Activated CD4-positive, alpha-beta T cell treated with anti-CD3 and anti-CD28 coated beads, Interleukin-2, amount 50 U/mL, for 4 hours (primary cell): ENCODE measurements around the gene MAPK4.

Experiments used
- DNase-seq, 2 experiments: peaks; one replicate each; pipeline ENCODE4 v3.0.0-alpha.2; 2020

The MAPK4 gene

DNA sequence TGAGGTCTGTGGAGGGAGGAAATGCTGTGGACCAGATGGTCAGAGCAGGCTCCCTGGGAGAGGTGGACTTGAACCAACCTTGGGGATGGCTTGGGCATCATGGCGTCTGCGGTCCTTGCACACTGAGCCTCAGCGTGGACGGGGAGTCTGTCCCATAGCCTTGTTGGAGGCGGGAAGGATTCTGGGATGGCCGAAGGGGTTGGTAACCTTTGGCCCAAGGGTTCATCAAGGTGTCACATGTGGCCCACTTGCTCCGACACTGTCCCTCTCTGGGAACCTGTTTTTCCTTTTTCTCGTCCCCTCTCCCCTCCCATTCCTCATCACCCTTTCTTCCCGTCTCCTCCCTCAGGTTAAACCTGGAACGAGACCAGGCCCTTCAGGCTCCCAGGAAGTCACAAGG, 66.4 kb downstream of the MAPK4 start:
- DNase-seq, result no peak

DNA sequence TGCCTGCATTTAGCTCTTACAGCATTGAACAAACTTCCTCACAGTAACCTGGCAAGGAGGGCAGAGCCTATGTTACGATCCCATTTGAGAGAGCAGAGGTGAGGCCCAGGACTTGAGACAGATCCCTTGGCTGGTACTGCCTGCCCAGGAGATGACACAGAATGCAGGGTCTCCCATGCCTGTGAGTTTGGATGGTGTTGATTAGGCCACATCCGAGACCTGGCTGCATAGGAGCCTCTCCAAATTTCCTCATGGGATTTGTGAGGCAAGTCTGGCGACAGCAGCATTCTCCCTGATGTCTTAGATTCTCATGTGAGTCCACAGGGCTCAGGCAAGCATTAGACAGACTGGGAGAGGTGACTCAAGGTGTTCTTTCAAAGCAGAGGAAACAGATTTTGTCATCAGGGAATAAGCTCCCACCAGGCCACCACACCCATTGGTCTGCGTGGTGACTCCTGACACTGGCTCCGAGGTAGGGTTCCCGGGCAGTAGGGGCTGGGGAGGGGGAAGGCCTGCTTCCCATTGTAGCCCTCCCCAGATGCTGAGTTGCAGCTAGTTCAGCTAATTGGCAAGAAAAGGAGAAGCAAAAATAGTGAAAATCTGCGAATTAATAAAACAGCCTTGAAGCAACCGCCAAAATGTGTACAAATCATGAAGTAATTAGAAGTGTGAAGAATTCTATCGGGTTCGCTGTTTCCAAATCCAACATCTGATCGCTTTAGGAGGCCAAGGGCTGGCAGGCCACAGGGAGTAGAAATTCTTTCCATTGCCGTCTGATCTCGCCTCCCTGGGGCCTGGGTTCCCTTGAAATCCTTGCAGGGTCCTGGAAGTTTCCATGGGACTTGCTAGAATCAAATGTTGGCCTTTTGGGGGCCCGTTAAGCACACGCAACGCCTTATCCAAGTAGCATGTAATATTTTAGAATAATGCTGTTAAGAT, 68.0 kb downstream of the MAPK4 start:
- no peak for DNase-seq

DNA sequence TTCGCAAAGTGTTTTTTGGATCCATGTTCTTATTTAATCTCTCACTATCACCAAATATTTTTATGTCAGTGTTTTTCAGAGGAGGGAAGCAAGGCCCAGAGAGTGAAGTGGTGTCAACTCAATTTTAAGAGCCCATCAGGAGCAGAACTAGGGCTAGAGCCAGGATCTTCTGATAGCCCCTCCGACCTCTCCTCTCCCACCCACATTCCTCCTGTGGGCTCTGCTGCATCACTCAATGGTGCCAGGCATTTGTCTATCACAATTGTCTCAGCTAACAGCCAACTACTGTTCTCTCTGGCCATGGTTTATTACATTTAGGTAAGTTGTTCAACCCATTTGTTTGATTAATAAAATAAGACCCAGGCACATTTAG, 68.6 kb downstream of the MAPK4 start:
- DNase-seq, result no peak

DNA sequence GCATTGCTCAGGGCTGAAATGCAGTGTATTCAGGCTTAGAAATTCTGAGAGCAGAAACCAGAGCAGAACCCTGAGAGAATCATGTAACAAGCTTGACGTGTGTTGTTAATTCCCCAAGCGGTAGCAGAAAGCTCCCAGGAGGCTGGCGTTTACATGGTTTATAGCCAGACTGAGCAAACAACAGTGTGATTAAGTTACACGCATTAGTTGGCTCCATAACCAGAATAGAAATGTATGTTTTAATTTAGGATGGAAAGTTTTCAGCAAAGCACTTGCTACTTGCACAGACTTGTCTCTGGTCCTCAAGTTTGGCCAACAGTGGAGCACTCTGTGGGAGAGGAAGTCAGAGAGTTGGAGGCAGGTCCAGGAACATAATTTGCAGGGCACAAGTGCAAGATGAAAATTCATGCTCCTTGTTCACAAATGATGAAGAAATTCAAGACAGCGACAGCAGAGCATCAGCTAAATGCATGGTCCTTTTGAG, 69.3 kb downstream of the MAPK4 start:
- no peak for DNase-seq

DNA sequence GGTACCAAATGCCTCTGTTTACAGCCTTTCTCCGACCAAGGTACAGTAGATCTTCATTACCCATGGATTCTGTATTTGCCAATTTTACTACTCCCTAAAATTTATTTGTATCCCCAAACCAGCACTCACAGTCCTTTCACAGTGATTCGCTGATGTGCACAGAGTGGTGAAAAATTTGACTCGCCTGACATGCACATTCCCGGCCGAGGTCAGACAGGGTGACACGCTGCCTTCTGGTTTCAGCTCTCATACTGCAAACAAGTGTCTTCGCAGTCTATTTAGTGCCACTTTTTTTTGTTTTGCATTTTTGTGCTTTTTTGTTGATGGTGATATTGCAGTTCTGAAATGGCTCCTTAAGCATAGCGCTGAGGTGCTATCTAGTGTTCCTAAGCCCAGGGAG, 71.0 kb downstream of the MAPK4 start:
- no peak for DNase-seq

DNA sequence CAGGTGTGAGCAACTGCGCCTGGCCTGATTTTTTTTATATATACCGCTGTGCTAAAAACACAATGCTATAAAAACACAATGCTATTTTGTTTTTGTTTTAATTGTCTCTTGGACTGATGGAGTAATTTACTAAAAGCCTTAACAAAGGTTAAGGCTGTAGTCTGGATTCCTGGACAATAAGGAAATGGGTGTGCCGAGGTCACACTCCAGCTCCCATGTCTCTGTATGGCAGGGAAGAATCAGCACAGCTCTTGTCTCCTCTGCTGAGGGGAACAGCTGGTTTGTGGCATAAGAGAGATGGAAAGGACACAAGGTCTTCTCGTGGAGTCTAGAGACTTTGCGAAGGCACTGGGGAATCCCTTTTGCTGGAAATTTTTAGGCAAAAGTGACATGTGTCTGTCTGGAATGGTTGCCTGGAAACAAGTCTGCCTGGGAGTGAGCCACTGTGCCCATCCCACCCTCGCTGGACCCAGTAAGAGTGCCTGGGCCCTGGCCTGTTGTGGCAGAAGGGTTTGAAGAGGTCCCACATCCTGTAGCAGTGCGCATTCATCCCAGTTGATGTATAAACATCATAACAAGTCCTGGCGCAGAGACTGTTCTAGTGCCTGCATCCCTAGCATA, 73.1 kb downstream of the MAPK4 start:
- DNase-seq, result no peak

DNA sequence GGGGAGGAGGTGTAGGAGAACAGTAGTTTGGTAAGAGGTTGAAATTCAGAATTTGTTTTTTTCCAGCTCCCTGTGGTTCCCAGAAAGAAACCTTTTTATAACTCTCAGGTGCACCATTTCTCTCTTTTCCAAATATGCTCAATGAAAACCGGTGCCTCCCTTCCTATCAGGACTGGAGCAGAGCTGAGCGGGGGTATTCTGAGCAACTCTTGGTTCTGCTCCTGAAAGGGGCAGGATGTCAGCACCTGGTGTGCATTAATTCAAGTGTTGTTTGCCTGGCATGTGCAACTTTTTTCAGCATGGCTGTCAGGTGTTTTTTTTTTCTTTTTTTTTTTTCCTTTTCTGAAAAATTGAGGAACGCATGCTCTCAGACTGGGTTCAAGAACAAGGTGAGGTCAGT, 74.1 kb downstream of the MAPK4 start:
- no peak for DNase-seq

DNA sequence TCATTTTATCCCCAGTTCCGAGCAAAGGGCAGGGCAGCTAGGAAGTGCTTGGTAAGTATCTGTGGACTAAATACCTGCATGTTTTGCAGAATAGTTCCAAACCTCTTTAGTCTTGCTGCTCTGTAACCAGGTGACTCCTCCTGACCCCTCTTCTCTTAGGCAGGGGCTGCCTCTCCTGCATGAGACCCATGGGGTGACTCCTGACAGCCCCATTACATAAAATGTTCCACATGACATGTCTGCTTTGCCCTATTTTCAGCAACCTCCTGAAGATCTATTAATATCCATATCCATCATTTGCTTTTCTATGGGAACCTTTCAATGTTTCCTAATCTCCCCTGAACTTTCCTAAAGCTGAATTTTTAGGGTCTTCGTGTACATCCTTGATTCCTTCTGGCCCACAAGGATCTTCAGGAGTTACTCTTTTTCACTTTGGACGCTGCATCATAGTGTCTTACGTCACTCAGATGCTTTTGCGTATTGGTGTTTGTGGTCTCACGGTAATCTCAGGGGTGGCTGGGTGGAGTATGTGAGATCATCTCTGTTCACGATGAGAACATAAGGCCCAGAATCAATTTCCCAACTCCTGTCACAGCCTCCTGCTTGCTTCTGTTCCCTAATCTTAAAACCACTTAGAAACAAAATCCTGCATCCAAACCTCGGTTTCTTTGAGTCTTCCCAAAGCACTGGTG, 76.6 kb downstream of the MAPK4 start:
- DNase-seq, result no peak

DNA sequence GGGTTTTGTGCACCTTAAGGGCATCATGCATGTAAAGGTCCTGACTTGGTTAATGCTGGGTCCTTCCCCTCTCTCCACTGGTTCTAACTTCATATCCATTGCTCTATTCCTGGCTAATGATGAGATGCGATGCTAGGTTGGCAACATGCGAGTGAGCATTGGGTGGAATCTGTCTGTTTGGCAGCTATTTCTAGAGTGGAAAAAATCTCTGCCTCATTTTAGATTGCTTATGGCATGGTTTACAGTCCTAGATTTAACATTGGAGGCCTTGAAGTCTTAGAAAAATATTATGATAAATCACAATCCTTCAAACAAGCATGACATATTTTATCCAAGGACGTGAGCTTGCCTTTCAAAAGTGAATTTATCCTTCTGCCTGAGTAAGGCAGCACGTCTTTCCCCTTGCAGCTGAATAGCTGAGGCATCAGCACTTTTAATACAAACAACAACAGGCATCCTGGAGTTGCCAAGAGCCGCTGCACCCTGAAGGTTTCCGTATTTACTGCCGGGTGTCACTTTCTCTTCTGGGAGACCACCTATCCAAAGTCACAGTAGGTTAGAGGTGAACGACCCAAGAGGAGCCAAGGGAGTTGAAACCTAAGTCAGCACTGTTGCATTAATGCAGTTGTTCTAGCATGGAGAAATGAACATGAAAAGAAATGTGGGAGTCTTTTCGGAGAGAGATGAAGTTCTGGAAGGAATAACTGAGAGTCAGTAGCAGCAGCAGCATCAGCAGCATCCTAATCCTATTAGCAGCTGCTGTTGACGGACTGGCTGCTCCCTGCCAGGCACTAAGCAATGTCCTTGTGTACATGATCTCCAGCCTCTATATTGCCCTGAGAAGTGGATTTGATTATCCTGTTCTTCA, 78.4 kb downstream of the MAPK4 start:
- no peak for DNase-seq

DNA sequence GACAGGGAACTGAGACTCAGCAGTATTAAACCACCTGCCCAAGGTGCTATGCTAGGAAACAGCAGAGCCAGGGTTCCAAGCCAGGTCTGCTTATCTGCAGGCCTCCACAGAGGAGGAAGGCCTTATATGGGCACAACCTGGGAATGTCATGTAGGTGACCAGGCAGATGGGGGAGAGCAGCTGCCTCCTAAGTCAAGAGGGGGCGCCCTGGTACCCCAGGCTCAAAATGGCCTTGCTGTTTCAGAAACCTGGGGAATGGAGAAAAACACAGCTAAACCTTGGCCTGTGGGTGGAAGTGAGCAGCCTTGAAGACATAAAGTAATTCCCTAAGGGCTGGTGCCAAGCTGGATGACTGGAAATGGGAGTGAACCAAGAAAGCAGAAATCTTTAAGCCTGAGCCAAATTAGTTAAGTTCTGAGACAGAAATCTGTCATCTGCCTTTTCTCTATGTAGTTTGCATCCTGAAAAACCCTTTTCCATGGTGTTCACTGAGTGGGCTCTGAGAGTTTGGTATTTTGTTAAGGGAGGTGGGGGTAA, 79.1 kb downstream of the MAPK4 start:
- DNase-seq, result no peak

DNA sequence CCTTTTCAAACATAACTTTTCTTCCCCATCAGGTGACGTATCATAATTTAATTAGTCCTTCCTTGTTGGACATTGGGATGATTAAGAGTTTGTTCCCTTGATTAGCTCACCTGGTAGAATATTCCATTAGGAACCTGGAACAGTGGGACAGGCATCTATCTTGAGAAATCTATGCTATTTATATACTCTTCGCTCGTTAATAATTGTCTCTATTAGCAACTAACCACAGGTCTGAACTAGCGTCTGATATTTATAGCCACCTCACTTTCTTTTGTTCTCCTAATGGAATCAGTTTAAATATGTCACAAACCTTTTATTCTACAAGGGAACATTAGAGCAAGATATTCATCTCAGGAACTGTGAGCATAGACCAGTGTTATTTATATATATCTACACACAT, 79.8 kb downstream of the MAPK4 start:
- DNase-seq, result no peak

DNA sequence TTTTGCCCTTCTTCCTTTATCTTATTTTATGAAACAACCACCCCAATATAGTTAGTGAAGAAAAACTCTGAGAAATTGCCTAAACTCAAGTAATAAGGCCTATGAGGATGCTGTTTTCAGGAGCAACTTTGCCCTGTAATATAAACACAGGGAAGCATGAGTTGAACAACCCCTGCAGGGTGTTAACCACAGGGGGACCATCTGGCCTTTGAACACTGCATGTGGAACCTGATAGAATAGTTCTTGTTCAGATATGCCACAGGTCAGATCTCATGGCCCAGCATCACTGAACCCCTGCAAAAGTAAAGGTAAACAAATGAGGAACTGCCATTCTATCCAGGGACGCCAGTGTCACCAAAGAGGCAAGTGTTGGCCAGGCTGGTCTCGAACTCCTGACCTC, 82.6 kb downstream of the MAPK4 start:
- no peak for DNase-seq

DNA sequence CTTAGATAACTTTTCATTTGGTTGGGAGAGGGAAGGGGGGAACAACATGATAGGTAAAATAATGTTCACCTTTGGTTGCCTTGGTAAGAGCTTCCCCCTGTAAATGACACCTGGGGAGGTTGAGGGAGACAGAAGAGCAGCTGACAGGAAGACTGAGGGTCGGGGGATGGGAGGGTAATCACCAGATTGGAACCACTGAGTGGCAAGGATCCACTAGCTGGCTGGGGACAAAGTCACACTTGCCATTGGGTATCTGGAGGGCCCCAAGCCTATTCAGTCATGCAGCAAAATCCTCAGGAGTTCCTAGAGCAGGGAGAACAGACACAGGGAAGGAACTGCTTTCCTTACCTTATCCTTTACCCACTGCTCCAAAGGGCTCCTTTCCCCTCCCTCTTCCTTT, 84.3 kb downstream of the MAPK4 start:
- DNase-seq, result no peak

DNA sequence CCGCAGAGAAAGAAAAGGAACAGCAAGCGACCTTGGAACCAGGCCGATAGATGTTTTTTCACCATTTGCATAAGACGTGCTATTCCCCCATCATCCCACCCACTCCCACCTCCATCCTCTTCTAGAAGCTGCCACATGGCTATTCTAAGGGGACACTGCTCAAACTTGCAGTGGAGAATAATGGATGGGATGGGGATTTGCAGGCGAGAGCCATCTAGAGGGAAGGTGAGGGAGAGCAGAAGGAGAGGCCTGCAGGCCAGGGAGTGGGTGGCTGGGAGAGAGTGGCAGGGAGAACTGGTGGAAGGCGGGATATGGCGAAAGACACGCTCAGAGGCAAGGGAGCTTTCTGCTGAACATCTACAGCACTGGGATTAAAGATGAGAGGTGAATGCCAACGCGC, 84.9 kb downstream of the MAPK4 start:
- DNase-seq, result no peak

DNA sequence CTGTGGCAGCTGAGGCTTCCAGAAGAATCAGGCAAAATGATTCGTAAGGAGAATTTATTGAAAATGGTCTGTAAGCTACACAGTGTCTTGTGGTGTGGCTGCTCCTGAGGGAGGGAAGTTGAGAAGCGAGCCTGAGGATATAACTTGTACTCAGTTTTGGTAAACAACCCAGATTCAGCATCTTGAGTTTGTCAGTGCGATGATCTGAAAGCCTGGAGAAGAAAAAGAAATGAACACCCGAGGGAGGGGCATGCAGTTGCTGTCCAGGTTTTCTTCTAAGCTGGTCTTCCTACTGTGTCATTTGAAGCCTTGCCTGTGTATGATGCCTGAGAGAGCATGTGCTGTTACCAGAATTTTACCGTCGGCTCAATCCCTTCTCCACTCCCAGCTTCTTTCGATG, 87.3 kb downstream of the MAPK4 start:
- DNase-seq, result no peak

DNA sequence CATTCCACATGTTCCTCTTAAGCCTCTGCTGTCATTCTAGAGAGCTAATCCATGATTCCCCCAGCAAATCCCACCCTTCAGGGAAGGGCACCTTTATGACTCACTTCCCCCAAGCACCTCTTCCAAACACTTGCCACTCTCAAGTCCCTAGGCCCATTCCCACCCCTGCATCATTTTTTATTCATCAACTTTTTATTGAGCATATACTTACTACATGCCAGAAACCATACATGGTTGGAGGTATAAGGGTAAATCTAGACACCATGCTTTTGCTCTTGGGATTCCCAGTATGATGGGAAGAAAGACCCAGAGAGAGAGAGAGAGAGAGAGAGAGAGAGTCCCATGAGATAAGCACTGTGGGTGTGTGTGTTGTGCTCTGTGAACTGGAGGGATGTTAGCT, 87.9 kb downstream of the MAPK4 start:
- DNase-seq, result no peak

DNA sequence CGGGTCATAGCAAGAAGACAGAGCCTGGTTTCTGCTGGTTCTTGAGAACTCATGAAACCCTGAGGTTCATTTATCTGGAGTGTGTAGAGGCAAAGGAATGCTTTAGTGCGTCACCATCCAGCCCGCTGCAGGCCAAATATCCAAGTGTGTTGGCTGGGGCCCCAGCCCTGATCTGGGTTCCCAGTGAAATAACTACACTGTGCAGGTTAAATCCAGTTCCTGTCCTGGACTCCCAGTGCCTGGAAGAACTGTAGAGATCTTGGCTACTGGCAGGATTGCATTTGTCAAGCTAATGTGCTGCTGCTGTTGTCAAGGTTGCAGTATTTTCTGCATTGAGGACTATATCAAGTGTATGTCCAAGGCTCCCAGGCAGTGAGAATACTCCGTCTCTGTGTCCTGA, 89.9 kb downstream of the MAPK4 start:
- DNase-seq, result no peak

DNA sequence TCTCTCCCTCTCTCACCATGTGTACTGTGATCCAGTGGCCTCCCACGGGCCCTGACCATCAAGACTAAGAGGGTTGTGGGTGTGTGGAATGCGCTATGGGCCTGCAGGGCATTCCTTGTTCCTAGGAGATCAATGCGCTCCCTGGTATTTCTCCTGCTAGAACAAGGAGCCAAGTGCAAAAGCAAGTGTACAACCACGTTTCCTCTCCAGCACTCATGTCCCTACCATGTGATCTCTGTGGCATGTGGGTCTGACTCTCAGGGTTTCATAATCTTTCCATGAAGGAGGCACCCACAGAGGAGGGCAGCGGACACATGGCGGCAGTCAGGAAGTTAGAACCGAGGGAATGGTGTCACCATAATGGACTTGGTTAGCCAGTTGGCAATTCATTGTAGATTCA, 91.4 kb downstream of the MAPK4 start:
- no peak for DNase-seq

DNA sequence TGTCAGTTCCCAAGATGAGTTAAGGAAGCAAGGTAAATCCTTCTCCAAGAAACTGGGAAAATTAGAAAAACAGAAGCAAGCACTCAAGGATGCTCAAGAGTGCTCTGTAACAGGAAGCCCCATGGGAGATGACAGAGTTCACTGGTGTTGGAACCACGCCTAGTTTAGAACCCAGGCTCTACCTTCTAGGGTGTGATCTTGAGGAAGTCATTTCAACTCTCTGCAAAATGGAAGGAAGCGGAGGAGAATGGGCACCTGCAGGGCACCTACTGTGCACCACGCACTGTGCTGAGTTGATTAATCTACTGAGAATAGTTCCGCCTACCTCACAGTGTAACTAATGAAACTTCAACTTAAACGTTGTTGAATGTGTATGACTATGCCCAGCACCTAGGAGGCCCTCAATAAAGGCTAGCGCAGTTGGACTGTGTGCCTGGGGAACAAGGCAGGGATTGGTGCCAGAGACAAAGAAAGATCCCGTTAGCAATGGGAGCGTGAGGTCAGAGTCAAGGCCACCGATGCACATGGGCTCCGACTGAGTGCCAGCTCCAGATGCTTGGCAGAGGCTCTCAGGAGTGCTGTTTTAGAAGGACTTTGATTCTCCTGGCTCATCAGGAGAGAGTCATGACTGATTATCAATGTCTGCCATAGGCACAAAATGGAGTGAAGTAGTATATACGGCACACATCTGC, 93.7 kb downstream of the MAPK4 start:
- DNase-seq, result no peak

DNA sequence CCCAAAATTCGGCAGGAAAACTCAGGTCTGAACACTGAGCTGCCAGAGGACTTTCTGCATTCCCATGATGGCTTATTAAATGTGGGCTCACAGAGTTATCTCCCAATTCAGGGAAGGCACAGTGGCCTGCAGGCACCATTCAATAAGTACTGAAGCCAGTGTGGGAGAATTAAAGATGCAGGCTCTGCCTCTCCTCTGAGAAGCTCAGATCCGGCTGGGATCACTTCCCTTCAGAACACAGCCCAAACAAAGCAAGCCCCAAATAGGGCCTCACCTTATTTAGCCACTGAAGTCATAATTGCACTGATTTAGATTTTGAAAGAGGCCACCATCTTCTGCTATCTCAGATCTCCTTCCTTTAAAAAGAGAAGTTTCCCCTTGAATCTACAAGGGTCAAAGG, 94.3 kb downstream of the MAPK4 start:
- no peak for DNase-seq

DNA sequence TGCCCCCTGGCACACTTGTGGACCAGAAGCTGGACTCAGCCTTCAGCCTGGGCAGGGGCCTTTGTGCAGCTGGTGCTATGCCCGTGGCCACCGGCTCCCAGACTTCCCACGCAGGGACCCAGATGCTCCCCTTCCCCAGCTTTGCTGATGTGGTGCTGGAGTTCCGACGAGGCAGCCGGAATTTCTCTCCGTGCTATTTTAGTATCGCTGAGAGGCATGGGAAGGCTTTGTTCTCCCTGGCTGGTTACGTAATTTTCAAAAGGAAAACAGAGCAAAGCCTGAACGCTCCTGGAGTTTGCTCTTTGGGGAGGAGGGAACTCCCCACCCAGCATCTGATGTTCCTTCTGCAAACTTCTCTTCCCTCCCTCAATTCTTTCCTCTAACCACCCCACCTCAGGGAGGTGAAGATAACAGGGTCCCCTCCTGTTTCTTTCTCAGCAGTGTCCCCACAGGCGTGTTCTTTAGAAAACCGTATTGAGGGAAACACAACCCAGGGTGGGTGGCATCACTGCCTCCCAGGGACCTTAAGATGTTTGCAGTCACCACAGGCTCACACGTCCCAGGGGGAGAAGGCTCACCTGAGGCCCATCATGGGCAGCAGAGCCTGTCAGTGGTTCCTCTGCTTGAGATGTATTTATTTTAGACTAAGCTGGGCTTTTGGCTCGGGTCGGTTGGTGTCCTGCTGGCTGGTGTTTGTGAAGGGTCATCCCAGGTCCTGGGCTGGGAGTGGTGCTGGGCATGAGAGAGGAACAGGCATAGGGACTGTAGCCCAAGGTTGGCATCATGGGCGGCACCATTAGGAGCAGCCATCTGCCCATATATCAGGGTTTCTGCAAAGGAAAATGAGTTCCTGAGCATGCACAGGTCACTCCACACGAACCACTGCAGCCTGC, 95.0 kb downstream of the MAPK4 start:
- no peak for DNase-seq
